DOHH2 (cell line): ENCODE data around the gene COMMD3.

Experiments
- H3F3A ChIP-seq: fragments of 200-600 bp; sonication (generic), shearing (Covaris generic); 2 replicates; pipeline ENCODE4 v1.6.0; 2016; ENCODE audit warnings: antibody characterized with exemption, mild to moderate bottlenecking; ENCODE audit not compliant: control insufficient read depth, insufficient read depth
- H3K27ac ChIP-seq: fragments of 200-600 bp; sonication (generic); 2 replicates; pipeline ENCODE4 v1.5.1; 2014; ENCODE audit warnings: low read depth, mild to moderate bottlenecking, low read length, moderate library complexity
- H3K27me3 ChIP-seq: fragments of 200-600 bp; sonication (generic); 2 replicates; pipeline ENCODE4 v1.6.1; 2014; ENCODE audit warnings: mild to moderate bottlenecking, low read length, mixed read lengths; ENCODE audit not compliant: control insufficient read depth
- H3K36me3 ChIP-seq: fragments of 200-600 bp; sonication (generic); 2 replicates; pipeline ENCODE4 v1.6.1; 2014; ENCODE audit warnings: mild to moderate bottlenecking, low read length, moderate library complexity, mixed read lengths; ENCODE audit not compliant: control insufficient read depth
- H3K4me1 ChIP-seq: fragments of 200-600 bp; sonication (generic); 2 replicates; pipeline ENCODE4 v1.6.1; 2014; ENCODE audit warnings: mild to moderate bottlenecking, low read length, mixed read lengths; ENCODE audit not compliant: control insufficient read depth
- H3K4me2 ChIP-seq: fragments of 200-600 bp; sonication (generic); 2 replicates; pipeline ENCODE4 v1.6.0; 2014; ENCODE audit warnings: mild to moderate bottlenecking, low read length, moderate library complexity
- H3K4me3 ChIP-seq: fragments of 200-600 bp; sonication (generic); 2 replicates; pipeline ENCODE4 v1.5.1; 2014; ENCODE audit warnings: mild to moderate bottlenecking, low read length, mixed read lengths
- H3K79me2 ChIP-seq: fragments of 200-600 bp; sonication (generic); 2 replicates; pipeline ENCODE4 v1.6.1; 2014; ENCODE audit warnings: mild to moderate bottlenecking, low read length, mixed read lengths; ENCODE audit not compliant: control insufficient read depth
- H3K9me2 ChIP-seq: fragments of 200-600 bp; sonication (generic); replicated peaks from 2 replicates; pipeline ENCODE4 v1.6.1; 2014; ENCODE audit warnings: mild to moderate bottlenecking, low read length, mixed read lengths; ENCODE audit not compliant: control insufficient read depth
- H3K9me3 ChIP-seq: fragments of 200-600 bp; sonication (generic); 2 replicates; pipeline ENCODE4 v1.6.1; 2014; ENCODE audit warnings: antibody characterized with exemption, low read length, mixed read lengths; ENCODE audit not compliant: control insufficient read depth, insufficient read depth
- H4K20me1 ChIP-seq: fragments of 200-600 bp; sonication (generic); 2 replicates; pipeline ENCODE4 v1.6.0; 2014; ENCODE audit warnings: low read depth, mild to moderate bottlenecking, antibody characterized with exemption, low read length, moderate library complexity; ENCODE audit not compliant: control insufficient read depth, insufficient read depth
- EZH2phosphoT487 ChIP-seq: fragments of 200-600 bp; sonication (generic); IDR thresholded peaks from 2 replicates; pipeline ENCODE4 v1.6.1; 2017; ENCODE audit warnings: borderline replicate concordance, mild to moderate bottlenecking, antibody characterized with exemption, low read length, moderate library complexity, mixed read lengths
- TF ChIP-seq, protein P1 (sequence below): fragments of 200-600 bp; sonication (generic); IDR thresholded peaks from one replicate; pipeline ENCODE4 v1.5.1; 2014; ENCODE audit warnings: antibody characterized with exemption, mild to moderate bottlenecking, low read depth, low read length; ENCODE audit not compliant: poor library complexity, severe bottlenecking

The COMMD3 gene

DNA sequence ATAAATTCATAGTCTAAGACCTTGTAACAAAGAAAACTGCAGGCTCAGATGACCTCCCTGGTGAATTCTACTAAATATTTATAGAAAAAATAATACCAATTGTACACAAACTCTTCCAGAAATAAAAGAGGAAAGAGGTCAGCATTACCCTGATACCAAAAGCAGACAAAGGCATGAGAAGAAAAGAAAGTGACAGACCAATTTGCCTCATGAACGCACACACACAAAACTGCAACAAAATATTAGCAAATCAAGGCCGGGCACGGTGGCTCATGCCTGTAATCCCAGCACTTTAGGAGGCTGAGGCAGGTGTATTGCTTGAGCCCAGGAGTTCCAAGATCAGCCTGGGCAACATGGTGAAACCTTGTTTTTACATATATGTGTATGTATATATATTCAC, 12.7 kb upstream of the COMMD3 start:
- no peaks in the 10 kb centered on the region for H3K36me3 ChIP-seq
- no peaks in the 10 kb centered on the region for H3K9me2 ChIP-seq
- no peak overlapping the region for H3K4me3 ChIP-seq
- no peak overlapping the region for H3K4me2 ChIP-seq
- no peaks in the 10 kb centered on the region for H3K9me3 ChIP-seq
- no peak for TF ChIP-seq EZH2phosphoT487
- TF ChIP-seq, protein P1, sequence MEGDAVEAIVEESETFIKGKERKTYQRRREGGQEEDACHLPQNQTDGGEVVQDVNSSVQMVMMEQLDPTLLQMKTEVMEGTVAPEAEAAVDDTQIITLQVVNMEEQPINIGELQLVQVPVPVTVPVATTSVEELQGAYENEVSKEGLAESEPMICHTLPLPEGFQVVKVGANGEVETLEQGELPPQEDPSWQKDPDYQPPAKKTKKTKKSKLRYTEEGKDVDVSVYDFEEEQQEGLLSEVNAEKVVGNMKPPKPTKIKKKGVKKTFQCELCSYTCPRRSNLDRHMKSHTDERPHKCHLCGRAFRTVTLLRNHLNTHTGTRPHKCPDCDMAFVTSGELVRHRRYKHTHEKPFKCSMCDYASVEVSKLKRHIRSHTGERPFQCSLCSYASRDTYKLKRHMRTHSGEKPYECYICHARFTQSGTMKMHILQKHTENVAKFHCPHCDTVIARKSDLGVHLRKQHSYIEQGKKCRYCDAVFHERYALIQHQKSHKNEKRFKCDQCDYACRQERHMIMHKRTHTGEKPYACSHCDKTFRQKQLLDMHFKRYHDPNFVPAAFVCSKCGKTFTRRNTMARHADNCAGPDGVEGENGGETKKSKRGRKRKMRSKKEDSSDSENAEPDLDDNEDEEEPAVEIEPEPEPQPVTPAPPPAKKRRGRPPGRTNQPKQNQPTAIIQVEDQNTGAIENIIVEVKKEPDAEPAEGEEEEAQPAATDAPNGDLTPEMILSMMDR: no peak
- H3K4me1 ChIP-seq: peaks cover 5% of the 10 kb centered on the region
- H3F3A ChIP-seq: no peaks in the 10 kb centered on the region
- peaks cover 3% of the 10 kb centered on the region; the same call in 1 of the 2 replicates for H3K27me3 ChIP-seq
- no peaks in the 10 kb centered on the region for H4K20me1 ChIP-seq
- no peaks in the 10 kb centered on the region for H3K79me2 ChIP-seq
- no peak overlapping the region for H3K27ac ChIP-seq

- Histone ChIP-seq H3K9me3 (no peaks in the 10 kb centered on the region), H3K4me1 (peaks cover 6% of the 10 kb centered on the region), H3K27ac (no peak overlapping the region), H3F3A (no peaks in the 10 kb centered on the region), H3K27me3 (peaks cover 3% of the 10 kb centered on the region; the same call in 1 of the 2 replicates), H3K36me3 (no peaks in the 10 kb centered on the region), H3K4me2 (no peak overlapping the region), H3K4me3 (no peak overlapping the region), H4K20me1 (no peaks in the 10 kb centered on the region), H3K79me2 (no peaks in the 10 kb centered on the region), H3K9me2 (no peaks in the 10 kb centered on the region)
- TF ChIP-seq EZH2phosphoT487: no peak
- TF ChIP-seq, protein P1: no peak
These were observed 10.5 kb upstream of the COMMD3 start for GRCh38 chr10:22305721-22306120.

DNA sequence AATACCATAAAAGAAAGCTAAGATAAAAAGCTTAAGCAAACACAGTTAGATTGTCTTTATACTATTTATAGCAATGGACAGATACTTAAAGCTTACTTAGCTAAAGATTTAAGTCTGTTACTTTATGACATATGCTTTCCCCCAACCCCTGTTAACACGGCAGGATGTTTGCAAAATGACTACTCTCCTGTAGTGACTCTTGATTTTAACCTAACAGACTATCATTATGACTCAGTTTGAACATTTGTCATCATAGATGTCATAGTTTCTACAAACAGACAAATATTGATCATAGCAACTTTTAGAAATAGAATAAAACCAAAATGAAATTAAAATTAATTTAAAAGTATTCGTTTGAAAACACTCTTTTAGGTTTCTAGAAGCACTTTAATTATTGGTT, 7.8 kb upstream of the COMMD3 start:
- no peaks in the 10 kb centered on the region for H3F3A ChIP-seq
- H3K79me2 ChIP-seq: no peaks in the 10 kb centered on the region
- no peaks in the 10 kb centered on the region for H3K36me3 ChIP-seq
- peaks cover 6% of the 10 kb centered on the region; the same call in 1 of the 2 replicates for H3K27me3 ChIP-seq
- peaks cover 10% of the 10 kb centered on the region for H3K4me1 ChIP-seq
- no peaks in the 10 kb centered on the region for H4K20me1 ChIP-seq
- no peaks in the 10 kb centered on the region for H3K9me3 ChIP-seq
- no peak overlapping the region for H3K4me3 ChIP-seq
- TF ChIP-seq, protein P1: no peak
- H3K4me2 ChIP-seq: no peak overlapping the region
- H3K9me2 ChIP-seq: no peaks in the 10 kb centered on the region
- H3K27ac ChIP-seq: no peak overlapping the region
